Peyer's patch (tissue), 4 donors: ENCODE data around the gene ASAP2.

Source experiments
- CTCF ChIP-seq, 6 experiments: fragments of 450-650 bp in 4 of 6; fragments of 200-600 bp in 2 of 6; sonication (generic) in 1 of 6; IDR thresholded peaks; one replicate each; pipeline ENCODE4 v1.5.1; 2017 to 2019; ENCODE audit warnings: antibody characterized with exemption in 6 of 6, mild to moderate bottlenecking in 3 of 6, moderate library complexity in 1 of 6
- POLR2A ChIP-seq, 2 donors: fragments of 450-650 bp; IDR thresholded peaks; one replicate each; pipeline ENCODE4 v1.5.1; 2017; ENCODE audit warnings: antibody characterized with exemption in 2 of 2, mild to moderate bottlenecking in 2 of 2, moderate library complexity in 2 of 2

DNA sequence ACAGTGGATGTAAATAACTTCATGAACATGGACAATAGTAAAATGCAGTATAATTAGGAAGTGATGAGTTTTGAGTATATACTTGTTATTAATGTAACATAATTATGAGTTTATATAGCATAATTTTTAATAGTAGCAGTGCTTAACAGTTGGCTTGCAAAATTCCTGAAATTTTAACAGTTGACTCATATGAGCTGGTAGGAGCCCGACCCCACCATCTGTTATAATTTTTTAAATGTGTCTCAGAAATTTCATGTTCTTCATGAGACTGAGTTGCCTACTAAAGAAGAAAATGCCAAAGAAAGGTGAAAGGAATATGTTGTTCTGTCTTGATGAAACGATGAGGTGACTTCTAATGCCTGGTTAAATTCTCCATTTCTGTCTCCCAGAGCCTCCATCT is 154.1 kb downstream of the ASAP2 start:
- TF ChIP-seq CTCF (IDR thresholded peaks at IDR 0.05) (no peak), POLR2A (IDR thresholded peaks at IDR 0.05) (no peak)
